Heart left ventricle (tissue), 16 donors: ENCODE data around the gene STT3B. TPM values are rescaled to one million over a fixed set of nuclear protein-coding genes. Genes with fewer than 3 reads are reported as not detected.
A peak's percentile ranks its signal among the peaks of the same experiment; 100 is the strongest.

Source experiments
- ATAC-seq, 4 donors: fragments of 200-7000 bp; cut with Tn5 transposase; one replicate each; pipeline ENCODE4 v1.9.1; 2020 to 2022; ENCODE audit warnings: moderate library complexity in 4 of 4, mild to moderate bottlenecking in 3 of 4, moderate number of reproducible peaks in 1 of 4
- DNase-seq, 5 donors: peaks; one replicate each; pipeline ENCODE4 v3.0.0-alpha.2; 2020
- H3K27ac ChIP-seq, 12 donors: fragments of 200-600 bp; sonication (generic) in 4 of 12; one replicate each; pipeline versions ENCODE4 v1.5.0 to v1.8.0; 2016 to 2022; ENCODE audit warnings: mild to moderate bottlenecking in 2 of 12
- H3K27me3 ChIP-seq, 9 donors: fragments of 200-600 bp; sonication (generic) in 2 of 9; one replicate each; pipeline versions ENCODE4 v1.5.1 to v1.8.0; 2016 to 2022; ENCODE audit warnings: mild to moderate bottlenecking in 3 of 9
- H3K36me3 ChIP-seq, 9 donors: fragments of 200-600 bp; sonication (generic) in 2 of 9; one replicate each; pipeline versions ENCODE4 v1.5.0 to v1.8.0; 2018 to 2022; ENCODE audit warnings: mild to moderate bottlenecking in 2 of 9
- H3K4me1 ChIP-seq, 12 donors: fragments of 200-600 bp; sonication (generic) in 4 of 12; one replicate each; pipeline versions ENCODE4 v1.5.0 to v1.8.0; 2016 to 2022; ENCODE audit warnings: mild to moderate bottlenecking in 3 of 12
- H3K4me3 ChIP-seq, 12 donors: fragments of 200-600 bp; sonication (generic) in 4 of 12; one replicate each; pipeline versions ENCODE4 v1.5.0 to v1.8.0; 2017 to 2022; ENCODE audit warnings: mild to moderate bottlenecking in 9 of 12, moderate library complexity in 4 of 12
- H3K9me3 ChIP-seq, 12 donors: fragments of 200-600 bp; sonication (generic) in 4 of 12; one replicate each; pipeline versions ENCODE4 v1.5.0 to v1.8.0; 2016 to 2022; ENCODE audit warnings: mild to moderate bottlenecking in 1 of 12
- POLR2A ChIP-seq, 2 donors: fragments of 450-650 bp; IDR thresholded peaks; one replicate each; pipeline ENCODE4 v1.6.1; 2017; ENCODE audit warnings: antibody characterized with exemption in 2 of 2, mild to moderate bottlenecking in 2 of 2, moderate library complexity in 2 of 2
- WGBS, 4 donors: extraction: QIAGEN DNeasy Blood & Tissue Kit in 2 of 4; methylation state at CpG; one replicate each; pipeline versions ENCODE4 v1.1.5 to v1.1.7; 2013 to 2018; 5-methylcytosine and 5-hydroxymethylcytosine counted together
- intact Hi-C, 10 donors: fragments of 100-400 bp; cut with DNase I; formaldehyde crosslinking; loops; one replicate each; pipeline versions ENCODE4 v1.11.1 to v1.14.2; 2022
- polyA plus RNA-seq, 2 donors: library from polyadenylated mRNA; stranded (reverse); fragments of 200-250 nt; gene quantifications; one replicate each; pipeline ENCODE4 v1.2.3, GENCODE V29; 2013
- total RNA-seq, 9 donors: library from RNA; depleted of rRNA in 2 of 9; stranded (reverse); fragments of >200 nt in 2 of 9; fragmentation: NEBNext Ultra II Directional in 3 of 9; extraction: Animal tissue kit (Norgen Biotek cat#: 25700) in 3 of 9; gene quantifications; one replicate each; pipeline versions ENCODE4 v1.1.0 to v1.2.4, GENCODE V29; 2016 to 2023
- TF ChIP-seq, protein P1 (sequence below), 12 donors: fragments of 200-600 bp; sonication (generic) in 4 of 12; IDR thresholded peaks; one replicate each; pipeline versions ENCODE4 v1.5.0 to v1.8.0; 2018 to 2022; ENCODE audit warnings: antibody characterized with exemption in 12 of 12, mild to moderate bottlenecking in 5 of 12
- donor health status: ischemic (EF 13 %, LVEDD 7.1; RV severe dilation, severe dysfunction).
- donor health status: healthy with polysubstance abuse.
- donor health status: DM: no; HTN: yes; CAD: no.
- donor health status: DM: no; HTN: no; CAD: no.
- donor health status: ischemic (EF 25% LVEDD 6.9; RV normal size, moderate dysfunction).
- donor health status: ischemic (EF 25% LVEDD 5.7; RV mildly dilated, moderate dysfunction).
- donor health status: healthy.
- donor health status: DM: yes; HTN: yes; CAD: no.
- donor health status: ischemic (EF 35%, LVEDD 5.7; RV mildly dilated, moderate dysfunction).
- donor health status: nonischemic (EF 11% LVEDD 7.7; RV severe dilation, severe dysfunction).
- donor health status: DM: yes; HTN: yes; CAD: no.
- donor health status: PGD.
- donor health status: ischemic (EF 29% LVEDD 5.4; RV normal size, mild dysfunction).
- donor health status: nonischemic (EF 23%, LVEDD 6.1; RV moderate dilation, normal function).

Gene STT3B
- total and polyA plus RNA-seq, 11 donors, result 30.2 to 109 (median 90.4) TPM

DNA sequence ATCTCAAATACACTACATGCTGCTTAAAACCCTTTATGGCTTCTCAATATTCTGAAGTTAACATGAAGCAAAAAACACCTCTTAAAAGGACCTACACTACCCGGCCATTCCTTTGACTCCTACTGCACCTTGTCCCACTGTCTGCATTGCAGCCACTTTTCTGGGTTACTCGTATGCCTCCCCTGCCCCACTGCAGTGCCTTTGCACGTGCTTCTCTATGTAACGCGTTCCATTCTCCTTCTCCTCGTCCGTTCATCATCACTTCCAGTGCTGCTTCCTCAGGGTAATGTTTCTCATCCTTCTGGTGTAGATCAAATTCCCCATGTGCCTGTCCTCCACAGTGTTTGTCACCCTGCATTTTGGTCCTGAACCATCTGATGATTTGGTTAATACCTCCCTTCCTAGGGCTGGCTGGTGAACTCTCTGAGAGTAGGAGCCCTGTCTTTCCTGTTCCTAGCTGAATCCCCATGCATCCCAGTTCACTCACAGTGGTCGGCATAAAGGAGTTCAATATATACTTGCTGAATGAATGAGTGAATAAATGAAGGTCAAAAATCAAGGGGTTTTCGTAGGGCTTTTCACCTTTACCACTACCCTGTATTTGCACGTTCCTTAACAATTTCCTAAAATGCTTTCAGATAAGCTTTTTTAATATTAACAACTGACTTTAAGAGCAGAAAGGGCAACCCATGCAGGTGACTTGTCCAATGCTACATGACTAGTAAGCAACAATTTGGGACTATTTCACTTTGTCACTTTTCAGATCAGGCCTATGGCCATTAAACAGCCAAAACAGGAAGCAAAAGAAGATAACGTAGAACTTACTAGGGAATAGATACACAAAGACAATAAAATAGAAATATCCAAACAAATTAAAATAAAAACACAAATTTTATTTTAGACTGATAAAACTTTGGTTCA lies 2.4 kb upstream of the STT3B start:
- no peak for ATAC-seq
- DNase-seq, result no peak
- intact Hi-C loops, result loop anchor here in 1 of 10 donors (5.0 kb wide), 2 partner anchors 237 to 577 kb away; partner anchors contain the start of gene GPD1L
- Histone ChIP-seq H3K27ac (peak overlapping the region in 2 of 12 donors; percentile 98 to 100), H3K9me3 (no peaks in the 10 kb centered on the region), H3K36me3 (no peaks in the 10 kb centered on the region), H3K4me3 (peak overlapping the region in 7 of 12 donors; percentile 71 to 95 (median 90)), H3K4me1 (peaks cover 0 to 30% (median 14%) of the 10 kb centered on the region in 12 donors), H3K27me3 (no peaks in the 10 kb centered on the region)
- no peak for TF ChIP-seq POLR2A (IDR thresholded peaks at IDR 0.05)
- TF ChIP-seq, protein P1, sequence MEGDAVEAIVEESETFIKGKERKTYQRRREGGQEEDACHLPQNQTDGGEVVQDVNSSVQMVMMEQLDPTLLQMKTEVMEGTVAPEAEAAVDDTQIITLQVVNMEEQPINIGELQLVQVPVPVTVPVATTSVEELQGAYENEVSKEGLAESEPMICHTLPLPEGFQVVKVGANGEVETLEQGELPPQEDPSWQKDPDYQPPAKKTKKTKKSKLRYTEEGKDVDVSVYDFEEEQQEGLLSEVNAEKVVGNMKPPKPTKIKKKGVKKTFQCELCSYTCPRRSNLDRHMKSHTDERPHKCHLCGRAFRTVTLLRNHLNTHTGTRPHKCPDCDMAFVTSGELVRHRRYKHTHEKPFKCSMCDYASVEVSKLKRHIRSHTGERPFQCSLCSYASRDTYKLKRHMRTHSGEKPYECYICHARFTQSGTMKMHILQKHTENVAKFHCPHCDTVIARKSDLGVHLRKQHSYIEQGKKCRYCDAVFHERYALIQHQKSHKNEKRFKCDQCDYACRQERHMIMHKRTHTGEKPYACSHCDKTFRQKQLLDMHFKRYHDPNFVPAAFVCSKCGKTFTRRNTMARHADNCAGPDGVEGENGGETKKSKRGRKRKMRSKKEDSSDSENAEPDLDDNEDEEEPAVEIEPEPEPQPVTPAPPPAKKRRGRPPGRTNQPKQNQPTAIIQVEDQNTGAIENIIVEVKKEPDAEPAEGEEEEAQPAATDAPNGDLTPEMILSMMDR (IDR thresholded peaks at IDR 0.05), result no peak
- 92 to 96% (median 94%) methylated on average over 11 of the region's 11 CpGs for WGBS, 4 donors

DNA sequence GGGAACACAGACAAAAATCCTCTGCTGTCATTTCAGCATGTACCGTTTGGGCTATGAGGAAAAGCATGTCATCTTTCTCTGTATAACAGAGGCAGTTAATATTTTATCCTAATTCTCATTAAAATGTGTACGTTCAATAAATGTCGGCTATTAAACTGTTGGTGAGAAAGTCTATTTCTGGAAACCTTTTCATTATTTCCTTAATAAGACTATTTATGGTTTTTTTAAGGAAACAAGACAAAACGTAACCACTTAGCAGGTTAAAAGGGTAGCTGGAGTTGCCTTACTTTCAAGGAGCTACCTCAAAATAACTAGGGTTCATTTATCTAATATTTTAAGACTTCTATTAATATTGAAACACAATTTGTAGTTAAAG lies 1.8 kb upstream of the STT3B start:
- no peaks in the 10 kb centered on the region for H3K9me3 ChIP-seq
- H3K36me3 ChIP-seq, result no peaks in the 10 kb centered on the region
- H3K27ac ChIP-seq, result peak overlapping the region in 9 of 12 donors; percentile 92 to 100 (median 99)
- WGBS, 4 donors, result 47 to 53% (median 48%) methylated on average over 4 of the region's 4 CpGs
- peak overlapping the region in 11 of 12 donors; percentile 71 to 95 (median 90) for H3K4me3 ChIP-seq
- TF ChIP-seq POLR2A (IDR thresholded peaks at IDR 0.05), result no peak
- TF ChIP-seq, protein P1 (IDR thresholded peaks at IDR 0.05), result no peak
- H3K4me1 ChIP-seq, result peaks cover 0 to 37% (median 20%) of the 10 kb centered on the region in 12 donors
- intact Hi-C loops, result loop anchor here in 1 of 10 donors (5.0 kb wide), 2 partner anchors 236 to 576 kb away; partner anchors contain the start of gene GPD1L
- H3K27me3 ChIP-seq, result no peaks in the 10 kb centered on the region
- DNase-seq (no peak), ATAC-seq (no peak)

DNA sequence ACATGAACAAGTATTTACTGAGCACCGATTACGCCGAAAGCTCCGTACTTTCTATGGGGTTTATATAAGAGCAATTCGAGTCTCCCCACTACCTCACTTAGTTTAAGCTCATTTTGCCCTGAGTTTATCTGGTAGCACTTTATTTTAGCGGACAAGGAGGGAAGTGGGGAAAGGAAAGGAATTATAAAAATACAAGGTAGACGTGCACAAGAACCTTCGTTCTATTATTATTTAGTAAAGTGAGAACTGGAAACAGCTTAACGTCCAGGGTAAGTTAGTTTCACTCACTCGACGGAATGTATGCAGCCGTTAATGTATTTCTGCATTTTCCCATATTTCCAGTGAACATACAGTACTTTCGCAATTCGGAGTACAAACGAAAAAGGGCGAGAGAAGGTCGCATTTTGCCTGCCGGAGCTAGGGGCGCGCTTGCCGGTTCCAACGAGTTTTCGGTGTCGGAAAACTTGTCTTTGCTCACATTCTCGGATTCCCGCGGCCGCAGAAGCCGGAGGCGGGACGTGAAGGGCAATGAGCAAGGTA lies 1.2 kb upstream of the STT3B start:
- H3K36me3 ChIP-seq, result no peaks in the 10 kb centered on the region
- WGBS, 4 donors, result 1 to 2% (median 1%) methylated on average over 25 to 31 of the region's 31 CpGs
- no peak for TF ChIP-seq POLR2A (IDR thresholded peaks at IDR 0.05)
- TF ChIP-seq, protein P1 (IDR thresholded peaks at IDR 0.05), result peak in 5 of 12 donors; percentile 16 to 44 (median 27)
- peaks cover 0 to 42% (median 26%) of the 10 kb centered on the region in 12 donors for H3K4me1 ChIP-seq
- peak overlapping the region; percentile 47 to 95 (median 90) for H3K4me3 ChIP-seq
- DNase-seq (no peak), ATAC-seq (no peak)
- peak overlapping the region; percentile 76 to 100 (median 98) for H3K27ac ChIP-seq
- intact Hi-C loops, result loop anchor here in 1 of 10 donors (5.0 kb wide), 2 partner anchors 236 to 576 kb away; partner anchors contain the start of gene GPD1L
- no peaks in the 10 kb centered on the region for H3K9me3 ChIP-seq
- no peaks in the 10 kb centered on the region for H3K27me3 ChIP-seq
